Neural cell (in vitro differentiated cells): ENCODE results near the gene UBE4B. TPM values are rescaled to one million over a fixed set of nuclear protein-coding genes. Genes with fewer than 3 reads are reported as not detected.
"Not testable (repeated sequence)": the region's sequence is repeated elsewhere in the genome, so short reads cannot be mapped to it uniquely, and the experiment has no call there.

Experiments used
- H2AFZ ChIP-seq: fragments of 200-600, 300-800 bp; sonication (generic), shearing (Covaris generic); 2 replicates; pipeline ENCODE4 v1.6.0; 2014; ENCODE audit warnings: low read depth, mild to moderate bottlenecking, antibody characterized with exemption, low read length, moderate library complexity
- H3F3A ChIP-seq: fragments of 200-600 bp; shearing (Covaris generic); 2 replicates; pipeline ENCODE4 v1.6.1; 2016; ENCODE audit warnings: mild to moderate bottlenecking, moderate library complexity, mixed read lengths, antibody characterized with exemption, low read length; ENCODE audit not compliant: insufficient read depth, poor library complexity, severe bottlenecking
- H3K27ac ChIP-seq: fragments of 200-600, 300-800 bp; sonication (generic), shearing (Covaris generic); 2 replicates; pipeline ENCODE4 v1.5.1; 2014; ENCODE audit warnings: mild to moderate bottlenecking, low read length, moderate library complexity
- H3K27me3 ChIP-seq: fragments of 300-800, 200-600 bp; sonication (generic), shearing (Covaris generic); 2 replicates; pipeline ENCODE4 v1.6.0; 2014; ENCODE audit warnings: mild to moderate bottlenecking, low read depth, low read length, moderate library complexity; ENCODE audit not compliant: insufficient read depth
- H3K36me3 ChIP-seq: fragments of 300-800, 200-600 bp; sonication (generic), shearing (Covaris generic); 2 replicates; pipeline ENCODE4 v1.5.1; 2014; ENCODE audit warnings: mild to moderate bottlenecking, antibody characterized with exemption, low read length, moderate library complexity; ENCODE audit not compliant: insufficient read depth
- H3K4me2 ChIP-seq: fragments of 300-800, 200-600 bp; sonication (generic), shearing (Covaris generic); 2 replicates; pipeline ENCODE4 v1.6.0; 2014; ENCODE audit warnings: mild to moderate bottlenecking, low read length
- H3K4me3 ChIP-seq: fragments of 300-800, 200-600 bp; sonication (generic), shearing (Covaris generic); 2 replicates; pipeline ENCODE4 v1.5.1; 2014; ENCODE audit warnings: mild to moderate bottlenecking, low read length, moderate library complexity
- H3K79me2 ChIP-seq: fragments of 200-600 bp; shearing (Covaris generic); replicated peaks from 2 replicates; pipeline ENCODE4 v1.6.0; 2014; ENCODE audit warnings: mild to moderate bottlenecking, low read length, moderate library complexity; ENCODE audit not compliant: insufficient read depth
- H3K9ac ChIP-seq: fragments of 300-800, 200-600 bp; sonication (generic), shearing (Covaris generic); 2 replicates; pipeline ENCODE4 v1.6.1; 2016; ENCODE audit warnings: mild to moderate bottlenecking, low read length, mixed read lengths
- H3K9me2 ChIP-seq: fragments of 200-600 bp; shearing (Covaris generic); 2 replicates; pipeline ENCODE4 v1.6.1; 2016; ENCODE audit warnings: mild to moderate bottlenecking, low read length, mixed read lengths; ENCODE audit not compliant: insufficient read depth
- H3K9me3 ChIP-seq: fragments of 200-600, 300-800 bp; sonication (generic), shearing (Covaris generic); 2 replicates; pipeline ENCODE4 v1.6.1; 2016; ENCODE audit warnings: mild to moderate bottlenecking, mixed run types, low read length, moderate library complexity, mixed read lengths
- H4K20me1 ChIP-seq: fragments of 200-600 bp; shearing (Covaris generic); 2 replicates; pipeline ENCODE4 v1.6.1; 2016; ENCODE audit warnings: mild to moderate bottlenecking, mixed run types; ENCODE audit not compliant: insufficient read depth
- CTCF ChIP-seq: fragments of 450-650 bp; IDR thresholded peaks from 2 replicates; pipeline ENCODE4 v1.5.1; 2014; ENCODE audit warnings: antibody characterized with exemption, mild to moderate bottlenecking, moderate library complexity; ENCODE audit not compliant: poor library complexity, severe bottlenecking
- EP300 ChIP-seq: fragments of 450-650 bp; conservative IDR thresholded peaks from 2 replicates; pipeline ENCODE4 v1.6.1; 2014; ENCODE audit warnings: antibody characterized with exemption, mild to moderate bottlenecking, moderate library complexity; ENCODE audit not compliant: poor library complexity, severe bottlenecking
- EZH2 ChIP-seq: fragments of 200-600, 300-800 bp; shearing (Covaris generic), sonication (generic); IDR thresholded peaks from 2 replicates; pipeline ENCODE4 v1.6.1; 2014; ENCODE audit warnings: antibody characterized with exemption, low read length, borderline replicate concordance, mild to moderate bottlenecking; ENCODE audit not compliant: insufficient read depth, poor library complexity, severe bottlenecking
- MXI1 ChIP-seq: fragments of 450-650 bp; conservative IDR thresholded peaks from 2 replicates; pipeline ENCODE4 v1.6.1; 2014; ENCODE audit warnings: antibody characterized with exemption, mild to moderate bottlenecking; ENCODE audit not compliant: poor library complexity, severe bottlenecking
- POLR2AphosphoS5 ChIP-seq: IDR thresholded peaks from 2 replicates; pipeline ENCODE4 v1.6.1; 2012
- RAD21 ChIP-seq: fragments of 450-650 bp; conservative IDR thresholded peaks from 2 replicates; pipeline ENCODE4 v1.6.1; 2014; ENCODE audit warnings: antibody characterized with exemption, mild to moderate bottlenecking, moderate library complexity
- REST ChIP-seq: IDR thresholded peaks from 2 replicates; pipeline ENCODE4 v1.6.1; 2012; ENCODE audit warnings: borderline replicate concordance
- SMC3 ChIP-seq: fragments of 450-650 bp; conservative IDR thresholded peaks from 2 replicates; pipeline ENCODE4 v1.6.1; 2014; ENCODE audit warnings: antibody characterized with exemption, mild to moderate bottlenecking, moderate library complexity; ENCODE audit not compliant: poor library complexity
- TAF1 ChIP-seq: IDR thresholded peaks from 2 replicates; pipeline ENCODE4 v1.6.1; 2012; ENCODE audit warnings: low read depth
- polyA plus RNA-seq: library from polyadenylated mRNA; depleted of rRNA; stranded (reverse); fragments of >200 nt; gene quantifications from 2 replicates; pipeline ENCODE4 v1.2.3, GENCODE V29; 2014

The UBE4B gene
- polyA plus RNA-seq, 1 donor from 2014 or later = 28.9 TPM

- no peaks in the 10 kb centered on the region for H3F3A ChIP-seq
- H3K4me3 ChIP-seq = no peak overlapping the region
- H3K9ac ChIP-seq = no peak overlapping the region
- no peaks in the 10 kb centered on the region for H4K20me1 ChIP-seq
- no peaks in the 10 kb centered on the region for H3K36me3 ChIP-seq
- H3K79me2 ChIP-seq = no peaks in the 10 kb centered on the region
- no peaks in the 10 kb centered on the region for H3K27me3 ChIP-seq
- no peak overlapping the region for H3K27ac ChIP-seq
- no peak overlapping the region for H2AFZ ChIP-seq
- no peak overlapping the region for H3K4me2 ChIP-seq
- no peaks in the 10 kb centered on the region for H3K9me2 ChIP-seq
- TF ChIP-seq POLR2AphosphoS5 (no peak), EP300 (no peak), CTCF (no peak), EZH2 (no peak), TAF1 (no peak), SMC3 (no peak), REST (no peak), RAD21 (no peak), MXI1 (no peak)
- H3K9me3 ChIP-seq = no peaks in the 10 kb centered on the region
Measured at GRCh38 chr1:10027027-10027426, 5.7 kb upstream of the UBE4B start.

- H3K79me2 ChIP-seq, H3K9me3 ChIP-seq, H3K4me3 ChIP-seq, H2AFZ ChIP-seq, H3K27me3 ChIP-seq, H3K9ac ChIP-seq, H3K9me2 ChIP-seq, H3F3A ChIP-seq, H3K27ac ChIP-seq, H3K36me3 ChIP-seq, H3K4me2 ChIP-seq, H4K20me1 ChIP-seq: not testable (repeated sequence)
Measured at GRCh38 chr1:10028956-10029500, 3.7 kb upstream of the UBE4B start.

- no peak overlapping the region for H3K4me3 ChIP-seq
- H3K27ac ChIP-seq = no peak overlapping the region
- peaks cover 17% of the 10 kb centered on the region for H3K79me2 ChIP-seq
- H3K9me2 ChIP-seq = no peaks in the 10 kb centered on the region
- H3K9ac ChIP-seq = no peak overlapping the region
- no peak overlapping the region for H2AFZ ChIP-seq
- TF ChIP-seq POLR2AphosphoS5 (no peak), RAD21 (no peak), REST (no peak), EZH2 (no peak), TAF1 (no peak), MXI1 (no peak), SMC3 (no peak)
- no peaks in the 10 kb centered on the region for H3K36me3 ChIP-seq
- no peak overlapping the region for H3K4me2 ChIP-seq
- H3F3A ChIP-seq = no peaks in the 10 kb centered on the region
- H4K20me1 ChIP-seq = no peaks in the 10 kb centered on the region
- no peaks in the 10 kb centered on the region for H3K27me3 ChIP-seq
- no peaks in the 10 kb centered on the region for H3K9me3 ChIP-seq
Measured at GRCh38 chr1:10031461-10031860, 1.3 kb upstream of the UBE4B start.
